SU-DHL-6 (cell line): ENCODE data around the gene TLE1.

Experiments
- H2AFZ ChIP-seq: fragments of 200-600 bp; sonication (generic); 2 replicates; pipeline ENCODE4 v1.6.1; 2014; ENCODE audit warnings: low read depth, mild to moderate bottlenecking, moderate library complexity, mixed read lengths, antibody characterized with exemption, low read length; ENCODE audit not compliant: severe bottlenecking
- H3F3A ChIP-seq: fragments of 200-600 bp; shearing (Covaris generic); 2 replicates; pipeline ENCODE4 v1.6.0; 2016; ENCODE audit warnings: antibody characterized with exemption, mild to moderate bottlenecking; ENCODE audit not compliant: insufficient read depth
- H3K27ac ChIP-seq: fragments of 200-600 bp; sonication (generic); 2 replicates; pipeline ENCODE4 v1.5.1; 2016; ENCODE audit warnings: low read depth, mild to moderate bottlenecking, low read length, moderate library complexity, mixed read lengths
- H3K27me3 ChIP-seq: fragments of 200-600 bp; sonication (generic), shearing (Covaris generic); 2 replicates; pipeline ENCODE4 v1.6.0; 2014; ENCODE audit warnings: mild to moderate bottlenecking, low read length
- H3K36me3 ChIP-seq: fragments of 200-600 bp; sonication (generic); 2 replicates; pipeline ENCODE4 v1.6.1; 2014; ENCODE audit warnings: mild to moderate bottlenecking, low read length, mixed read lengths
- H3K4me2 ChIP-seq: fragments of 300-600, 200-600 bp; shearing (Covaris generic), sonication (generic); 2 replicates; pipeline ENCODE4 v1.6.0; 2014; ENCODE audit warnings: low read length, low read depth, mild to moderate bottlenecking; ENCODE audit not compliant: poor library complexity, severe bottlenecking
- H3K4me3 ChIP-seq: fragments of 200-600 bp; sonication (generic); 2 replicates; pipeline ENCODE4 v1.5.1; 2014; ENCODE audit warnings: antibody characterized with exemption, low read length, mild to moderate bottlenecking, mixed read lengths; ENCODE audit not compliant: insufficient read depth, poor library complexity, severe bottlenecking
- H3K79me2 ChIP-seq: fragments of 200-600 bp; sonication (generic); 2 replicates; pipeline ENCODE4 v1.6.1; 2014; ENCODE audit warnings: mild to moderate bottlenecking, low read length, moderate library complexity; ENCODE audit not compliant: insufficient read depth
- H3K9ac ChIP-seq: fragments of 200-600 bp; sonication (generic); 2 replicates; pipeline ENCODE4 v1.7.0; 2014; ENCODE audit warnings: mild to moderate bottlenecking, low read length
- H3K9me2 ChIP-seq: fragments of 200-600 bp; sonication (generic); replicated peaks from 2 replicates; pipeline ENCODE4 v1.6.1; 2014; ENCODE audit warnings: low read length; ENCODE audit not compliant: insufficient read depth
- H3K9me3 ChIP-seq: fragments of 200-600 bp; sonication (generic); 2 replicates; pipeline ENCODE4 v1.6.1; 2014; ENCODE audit warnings: low read length, mixed read lengths; ENCODE audit not compliant: insufficient read depth
- H4K20me1 ChIP-seq: fragments of 200-600 bp; sonication (generic); 2 replicates; pipeline ENCODE4 v1.6.1; 2014; ENCODE audit warnings: low read depth, mild to moderate bottlenecking, antibody characterized with exemption, low read length, moderate library complexity, mixed read lengths
- EZH2phosphoT487 ChIP-seq: fragments of 200-600 bp; sonication (generic), shearing (Covaris generic); conservative IDR thresholded peaks from 2 replicates; pipeline ENCODE4 v1.6.1; 2018; ENCODE audit warnings: mild to moderate bottlenecking, antibody characterized with exemption, low read length, moderate library complexity, mixed read lengths
- TF ChIP-seq, protein P1 (sequence below): fragments of 200-600 bp; sonication (generic); IDR thresholded peaks from one replicate; pipeline ENCODE4 v1.5.1; 2017; ENCODE audit warnings: antibody characterized with exemption, mild to moderate bottlenecking, low read length, moderate library complexity; ENCODE audit not compliant: insufficient read depth, poor library complexity, severe bottlenecking

The TLE1 gene

DNA sequence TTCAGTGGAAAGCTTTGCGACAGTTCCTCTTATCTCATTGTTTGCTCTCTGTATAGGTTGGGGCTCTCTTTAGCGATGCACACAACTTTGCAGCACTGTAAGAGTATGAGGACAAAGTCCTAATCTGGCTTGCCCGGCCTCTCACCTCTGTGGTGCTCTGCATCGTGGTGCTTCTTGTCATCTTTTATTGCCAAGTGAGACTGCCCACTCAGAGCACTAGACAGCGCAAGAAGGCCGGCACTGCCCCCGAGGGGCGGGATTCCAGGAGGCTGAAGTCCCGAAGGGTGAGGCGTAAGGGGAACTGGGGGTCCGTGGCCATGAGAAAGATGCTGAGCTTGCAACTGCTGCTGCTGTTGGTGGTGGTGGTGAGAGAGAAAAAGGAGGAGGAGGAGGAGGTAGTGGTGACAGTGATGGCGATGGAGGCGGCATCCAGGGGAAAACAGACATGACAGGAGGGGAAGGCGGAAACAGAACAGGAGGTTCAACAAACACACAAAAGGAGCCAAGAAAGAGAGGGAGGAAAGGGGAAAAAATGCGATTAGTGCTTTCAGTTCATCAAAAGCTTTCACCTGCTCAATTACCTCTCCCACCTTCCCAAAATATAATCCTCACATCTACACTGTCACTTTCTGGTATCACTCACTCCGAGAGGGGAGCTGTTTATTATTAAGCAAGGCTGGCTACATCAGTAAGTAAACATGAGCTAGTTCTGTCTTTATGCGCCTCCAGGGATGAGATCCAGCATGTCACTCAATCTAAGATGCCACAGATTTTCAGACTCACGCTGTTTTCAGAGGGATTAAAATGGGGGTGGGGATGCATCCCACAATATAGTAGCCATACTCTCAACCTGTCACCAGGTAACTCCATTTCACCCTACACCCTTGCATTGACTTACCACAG, 55.1 kb downstream of the TLE1 start:
- TF ChIP-seq, protein P1, sequence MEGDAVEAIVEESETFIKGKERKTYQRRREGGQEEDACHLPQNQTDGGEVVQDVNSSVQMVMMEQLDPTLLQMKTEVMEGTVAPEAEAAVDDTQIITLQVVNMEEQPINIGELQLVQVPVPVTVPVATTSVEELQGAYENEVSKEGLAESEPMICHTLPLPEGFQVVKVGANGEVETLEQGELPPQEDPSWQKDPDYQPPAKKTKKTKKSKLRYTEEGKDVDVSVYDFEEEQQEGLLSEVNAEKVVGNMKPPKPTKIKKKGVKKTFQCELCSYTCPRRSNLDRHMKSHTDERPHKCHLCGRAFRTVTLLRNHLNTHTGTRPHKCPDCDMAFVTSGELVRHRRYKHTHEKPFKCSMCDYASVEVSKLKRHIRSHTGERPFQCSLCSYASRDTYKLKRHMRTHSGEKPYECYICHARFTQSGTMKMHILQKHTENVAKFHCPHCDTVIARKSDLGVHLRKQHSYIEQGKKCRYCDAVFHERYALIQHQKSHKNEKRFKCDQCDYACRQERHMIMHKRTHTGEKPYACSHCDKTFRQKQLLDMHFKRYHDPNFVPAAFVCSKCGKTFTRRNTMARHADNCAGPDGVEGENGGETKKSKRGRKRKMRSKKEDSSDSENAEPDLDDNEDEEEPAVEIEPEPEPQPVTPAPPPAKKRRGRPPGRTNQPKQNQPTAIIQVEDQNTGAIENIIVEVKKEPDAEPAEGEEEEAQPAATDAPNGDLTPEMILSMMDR = no peak
- TF ChIP-seq EZH2phosphoT487 = no peak
- no peaks in the 10 kb centered on the region for H3K27me3 ChIP-seq
- no peak overlapping the region for H3K4me2 ChIP-seq
- no peak overlapping the region for H2AFZ ChIP-seq
- no peaks in the 10 kb centered on the region for H3K9me3 ChIP-seq
- H3K79me2 ChIP-seq = no peaks in the 10 kb centered on the region
- no peaks in the 10 kb centered on the region for H3F3A ChIP-seq
- H3K9me2 ChIP-seq = no peaks in the 10 kb centered on the region
- no peaks in the 10 kb centered on the region for H4K20me1 ChIP-seq
- H3K4me3 ChIP-seq = no peak overlapping the region
- H3K36me3 ChIP-seq = no peaks in the 10 kb centered on the region
- no peak overlapping the region for H3K9ac ChIP-seq
- H3K27ac ChIP-seq = no peak overlapping the region

DNA sequence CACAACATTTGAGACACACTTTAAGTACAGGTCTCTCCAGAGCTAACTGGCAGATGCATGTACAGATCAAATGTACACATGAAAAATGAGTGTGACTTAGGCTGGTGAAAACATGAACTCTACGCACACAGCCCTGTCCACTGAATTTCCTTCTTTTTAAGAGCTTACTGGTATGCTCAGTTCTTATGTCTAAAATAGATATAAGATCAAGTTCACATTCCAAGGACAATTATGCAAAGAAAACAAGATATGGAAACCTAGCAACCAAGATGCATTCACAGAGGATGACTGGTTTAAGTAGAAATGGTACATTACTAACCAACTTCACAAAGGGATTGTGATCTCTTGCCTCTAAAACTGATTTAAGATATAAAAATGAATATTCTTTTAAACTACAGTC, 56.7 kb downstream of the TLE1 start:
- H3F3A ChIP-seq = no peaks in the 10 kb centered on the region

DNA sequence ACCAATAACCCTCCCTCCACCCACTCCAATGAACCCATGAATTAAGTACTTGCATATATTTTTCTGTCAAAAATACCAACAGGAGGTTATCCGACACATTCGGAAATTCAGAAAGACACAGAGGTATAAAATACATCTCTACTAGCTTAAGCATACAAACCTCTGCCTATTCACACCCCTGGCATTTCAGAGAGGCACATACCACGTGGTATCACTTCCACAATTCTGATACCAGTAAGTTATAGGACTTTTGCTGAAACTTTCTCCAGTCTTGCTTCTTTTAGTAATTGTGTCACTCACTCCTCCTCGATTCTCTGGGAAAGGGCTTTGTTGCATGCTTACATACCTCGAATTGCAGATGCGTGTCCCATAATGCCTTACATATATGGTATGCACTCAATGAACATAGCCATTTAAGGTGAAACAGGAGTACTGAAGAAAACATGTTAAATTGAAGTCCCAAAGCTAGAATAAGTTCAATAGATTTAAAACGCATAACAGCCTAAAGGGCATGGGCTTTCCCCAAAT, 58.1 kb downstream of the TLE1 start:
- Histone ChIP-seq H3K79me2 (no peaks in the 10 kb centered on the region), H3K4me3 (no peak overlapping the region), H3K36me3 (no peaks in the 10 kb centered on the region), H3K27ac (no peak overlapping the region), H3K4me2 (no peak overlapping the region), H2AFZ (no peak overlapping the region), H3K27me3 (no peaks in the 10 kb centered on the region), H3K9ac (no peak overlapping the region), H3K9me2 (no peaks in the 10 kb centered on the region), H4K20me1 (no peaks in the 10 kb centered on the region), H3K9me3 (no peaks in the 10 kb centered on the region), H3F3A (no peaks in the 10 kb centered on the region)
- TF ChIP-seq, protein P1 = no peak
- TF ChIP-seq EZH2phosphoT487 = no peak

More for the DNA sequence above, 56.7 kb downstream of the TLE1 start:
- Histone ChIP-seq H3K36me3 (no peaks in the 10 kb centered on the region), H3K9ac (no peak overlapping the region), H3K4me3 (no peak overlapping the region), H3K9me3 (no peaks in the 10 kb centered on the region), H3K79me2 (no peaks in the 10 kb centered on the region), H3K27me3 (no peaks in the 10 kb centered on the region), H2AFZ (no peak overlapping the region), H4K20me1 (no peaks in the 10 kb centered on the region), H3K4me2 (no peak overlapping the region), H3K9me2 (no peaks in the 10 kb centered on the region), H3K27ac (no peak overlapping the region)
- TF ChIP-seq EZH2phosphoT487 = no peak
- TF ChIP-seq, protein P1 = no peak
